Hepatocyte (in vitro differentiated cells): ENCODE results near the gene TMEM151A.

Source experiments
- EZH2 ChIP-seq: fragments of 200-600 bp; sonication (generic); IDR thresholded peaks from 2 replicates; pipeline ENCODE4 v1.6.1; 2016; ENCODE audit warnings: antibody characterized with exemption, mild to moderate bottlenecking, borderline replicate concordance
- EZH2phosphoT487 ChIP-seq: fragments of 200-600 bp; sonication (generic); IDR thresholded peaks from one replicate; pipeline ENCODE4 v1.6.1; 2018; ENCODE audit warnings: antibody characterized with exemption, mild to moderate bottlenecking, low read depth, moderate library complexity; ENCODE audit not compliant: unreplicated experiment, severe bottlenecking
- TF ChIP-seq, protein P1 (sequence below): fragments of 200-600 bp; sonication (generic); IDR thresholded peaks from 2 replicates; pipeline ENCODE4 v1.5.1; 2016; ENCODE audit warnings: antibody characterized with exemption, mild to moderate bottlenecking; ENCODE audit not compliant: poor library complexity

DNA sequence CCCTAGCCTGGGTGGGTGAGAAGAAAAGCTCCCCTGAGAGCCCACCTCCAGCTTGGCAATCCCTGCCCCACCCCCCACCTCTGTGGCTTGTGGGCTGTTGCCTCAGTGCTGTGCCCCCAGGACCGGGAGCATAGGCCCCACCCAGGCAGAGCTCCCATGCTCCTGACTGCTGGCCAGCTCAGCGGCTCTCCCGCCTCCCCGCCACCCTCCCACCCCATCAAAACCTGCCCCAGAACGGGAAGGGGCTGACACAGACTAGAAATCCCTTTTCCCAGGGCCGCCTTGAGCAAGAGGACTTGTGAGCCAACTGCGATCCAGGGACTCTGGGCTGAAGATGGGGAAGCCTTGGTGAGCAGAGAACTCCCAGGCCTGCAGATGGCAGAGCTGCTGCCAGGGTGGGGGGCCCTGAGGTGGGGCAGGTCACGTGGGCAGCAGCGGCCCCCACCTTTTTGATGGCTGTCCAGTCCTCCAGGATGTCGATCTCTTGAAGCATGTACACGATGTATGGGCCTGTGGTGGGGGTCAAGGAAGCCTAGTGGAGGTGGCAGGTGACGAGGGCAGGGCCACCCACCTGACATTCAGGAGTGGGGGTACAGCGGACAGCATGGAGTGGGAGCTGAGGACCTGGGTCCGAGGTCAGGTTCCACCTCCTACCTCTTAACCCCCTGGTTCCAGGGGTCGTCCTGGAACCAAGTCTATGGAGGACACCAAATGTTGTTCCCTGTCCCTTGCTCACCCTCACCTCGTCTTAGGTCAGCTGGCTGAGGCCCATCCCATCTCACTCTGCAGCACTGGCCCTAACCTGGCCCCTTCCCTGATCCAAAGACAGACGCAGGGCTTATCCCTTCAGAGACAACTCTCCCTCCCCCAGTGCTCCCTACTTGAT lies 46.8 kb downstream of the TMEM151A start:
- TF ChIP-seq, protein P1, sequence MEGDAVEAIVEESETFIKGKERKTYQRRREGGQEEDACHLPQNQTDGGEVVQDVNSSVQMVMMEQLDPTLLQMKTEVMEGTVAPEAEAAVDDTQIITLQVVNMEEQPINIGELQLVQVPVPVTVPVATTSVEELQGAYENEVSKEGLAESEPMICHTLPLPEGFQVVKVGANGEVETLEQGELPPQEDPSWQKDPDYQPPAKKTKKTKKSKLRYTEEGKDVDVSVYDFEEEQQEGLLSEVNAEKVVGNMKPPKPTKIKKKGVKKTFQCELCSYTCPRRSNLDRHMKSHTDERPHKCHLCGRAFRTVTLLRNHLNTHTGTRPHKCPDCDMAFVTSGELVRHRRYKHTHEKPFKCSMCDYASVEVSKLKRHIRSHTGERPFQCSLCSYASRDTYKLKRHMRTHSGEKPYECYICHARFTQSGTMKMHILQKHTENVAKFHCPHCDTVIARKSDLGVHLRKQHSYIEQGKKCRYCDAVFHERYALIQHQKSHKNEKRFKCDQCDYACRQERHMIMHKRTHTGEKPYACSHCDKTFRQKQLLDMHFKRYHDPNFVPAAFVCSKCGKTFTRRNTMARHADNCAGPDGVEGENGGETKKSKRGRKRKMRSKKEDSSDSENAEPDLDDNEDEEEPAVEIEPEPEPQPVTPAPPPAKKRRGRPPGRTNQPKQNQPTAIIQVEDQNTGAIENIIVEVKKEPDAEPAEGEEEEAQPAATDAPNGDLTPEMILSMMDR: no peak
- TF ChIP-seq EZH2 (no peak), EZH2phosphoT487 (no peak)
